Testis (tissue), 3 donors: Measurements from ENCODE around the gene PTH2. TPM values are rescaled to one million over a fixed set of nuclear protein-coding genes. Genes with fewer than 3 reads are reported as not detected.

Experiments
- DNase-seq: peaks from one replicate; pipeline ENCODE4 v3.0.0-alpha.2; 2019
- H3K27ac ChIP-seq, 2 donors: fragments of 200-600 bp; sonication (generic); one replicate each; pipeline ENCODE4 v1.5.1; 2019
- H3K27me3 ChIP-seq: fragments of 200-600 bp; sonication (generic); one replicate; pipeline ENCODE4 v1.5.1; 2019
- H3K36me3 ChIP-seq: fragments of 200-600 bp; sonication (generic); one replicate; pipeline ENCODE4 v1.5.1; 2017; ENCODE audit warnings: low read depth; ENCODE audit errors: missing control alignments
- H3K4me1 ChIP-seq: fragments of 200-600 bp; sonication (generic); one replicate; pipeline ENCODE4 v1.5.1; 2019
- H3K4me3 ChIP-seq, 2 donors: fragments of 200-600 bp; sonication (generic); one replicate each; pipeline ENCODE4 v1.5.1; 2017 to 2019
- H3K9me3 ChIP-seq: fragments of 200-600 bp; sonication (generic); one replicate; pipeline ENCODE4 v1.5.1; 2017
- CTCF ChIP-seq, 3 experiments: fragments of 450-650 bp in 2 of 3; fragments of 200-600 bp in 1 of 3; sonication (generic) in 1 of 3; IDR thresholded peaks; one replicate each; pipeline ENCODE4 v1.5.1; 2016 to 2019; ENCODE audit warnings: antibody characterized with exemption in 3 of 3, mild to moderate bottlenecking in 2 of 3, moderate library complexity in 1 of 3
- POLR2A ChIP-seq: fragments of 450-650 bp; IDR thresholded peaks from one replicate; pipeline ENCODE4 v1.6.1; 2017; ENCODE audit warnings: antibody characterized with exemption, mild to moderate bottlenecking, moderate library complexity
- WGBS, 2 donors: methylation state at CpG; one replicate each; pipeline ENCODE4 v1.1.5; 2018; 5-methylcytosine and 5-hydroxymethylcytosine counted together
- intact Hi-C: fragments of 100-400 bp; cut with DNase I; formaldehyde crosslinking; loops from one replicate; pipeline ENCODE4 v1.15.1; 2023; ENCODE audit warnings: low total_unique reads
- polyA plus RNA-seq: library from polyadenylated mRNA; stranded (reverse); fragments of 350-450 nt; fragmentation: Illumina TruSeq; extraction: RNeasy Lipid Tissue Mini Kit (QIAGEN cat#74804); gene quantifications from one replicate; pipeline ENCODE4 v1.2.3, GENCODE V29; 2014; ENCODE audit warnings: low read depth, low replicate concordance; ENCODE audit not compliant: insufficient read depth
- total RNA-seq, 2 donors: library from RNA; depleted of rRNA; stranded (reverse); fragments of >200 nt; gene quantifications; one replicate each; pipeline ENCODE4 v1.2.3, GENCODE V29; 2016

PTH2 gene
- total and polyA plus RNA-seq, 3 donors from 2014 or later, result not detected

DNA sequence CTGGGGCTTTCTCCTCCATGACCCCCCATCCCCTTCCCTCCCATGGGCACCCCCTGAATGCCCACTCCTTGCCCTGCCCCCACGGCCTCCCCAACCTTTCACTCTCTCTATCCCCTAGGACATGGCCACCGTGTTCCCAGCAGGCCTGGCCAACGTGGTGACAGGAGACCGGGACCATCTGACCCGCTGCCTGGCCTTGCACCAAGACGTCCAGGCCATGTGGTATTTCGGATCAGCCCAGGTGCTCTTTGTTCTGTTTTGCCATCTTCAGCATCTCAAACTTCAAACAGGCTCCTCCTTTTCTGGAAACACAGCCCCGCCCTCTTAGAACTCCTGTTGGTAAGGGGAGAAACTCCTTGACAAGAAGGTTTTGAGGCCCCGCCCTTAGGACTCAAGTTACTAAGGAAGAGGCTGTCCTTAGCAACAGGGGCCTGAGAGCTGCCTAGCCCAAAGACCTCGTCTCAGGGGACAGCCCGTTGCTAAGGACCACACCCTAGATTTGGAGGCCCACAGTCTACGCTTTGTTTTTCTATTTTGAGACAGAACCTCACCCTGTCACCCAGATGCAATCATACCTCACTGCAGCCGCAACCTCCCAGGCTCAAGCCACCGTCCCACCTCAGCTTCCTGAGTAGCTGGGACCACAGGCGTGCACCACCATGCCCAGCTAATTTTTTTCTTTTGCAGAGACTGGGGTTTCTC, 45.7 kb upstream of the PTH2 start:
- H3K4me1 ChIP-seq, result peaks cover 13% of the 10 kb centered on the region
- DNase-seq, result peak; percentile 90
- H3K4me3 ChIP-seq, result no peak overlapping the region
- H3K27ac ChIP-seq, result peak overlapping the region; percentile 18 to 64
- no peaks in the 10 kb centered on the region for H3K9me3 ChIP-seq
- TF ChIP-seq POLR2A, result no peak
- no peak for TF ChIP-seq CTCF (IDR thresholded peaks at IDR 0.05)
- intact Hi-C loops, result no loop called here
- H3K36me3 ChIP-seq, result no peaks in the 10 kb centered on the region
- no peaks in the 10 kb centered on the region for H3K27me3 ChIP-seq
- 60 to 63% methylated on average over 14 to 15 of the region's 15 CpGs for WGBS, 2 donors

DNA sequence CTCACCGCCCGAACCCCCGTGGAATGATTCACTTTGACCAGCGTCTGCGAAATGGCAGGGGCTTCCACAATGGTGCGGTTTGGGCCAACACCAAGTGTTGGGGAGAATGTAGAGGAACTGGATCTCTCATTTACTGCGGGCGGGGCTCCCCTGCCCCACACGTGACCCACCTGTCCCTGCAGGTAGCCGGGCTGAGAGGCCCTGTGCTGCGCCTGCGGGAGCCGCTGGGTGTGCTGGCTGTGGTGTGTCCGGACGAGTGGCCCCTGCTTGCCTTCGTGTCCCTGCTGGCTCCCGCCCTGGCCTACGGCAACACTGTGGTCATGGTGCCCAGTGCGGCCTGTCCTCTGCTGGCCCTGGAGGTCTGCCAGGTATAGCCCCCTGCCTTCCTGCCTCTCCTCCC, 45.0 kb upstream of the PTH2 start:
- intact Hi-C loops, result no loop called here
- H3K27ac ChIP-seq, result peak overlapping the region; percentile 18 to 64
- DNase-seq, result no peak
- WGBS, 2 donors, result 93 to 96% methylated on average over 6 to 19 of the region's 19 CpGs
- H3K27me3 ChIP-seq, result no peaks in the 10 kb centered on the region
- H3K4me1 ChIP-seq, result peaks cover 13% of the 10 kb centered on the region
- H3K9me3 ChIP-seq, result no peaks in the 10 kb centered on the region
- no peak overlapping the region for H3K4me3 ChIP-seq
- H3K36me3 ChIP-seq, result no peaks in the 10 kb centered on the region
- TF ChIP-seq CTCF (IDR thresholded peaks at IDR 0.05), result no peak

DNA sequence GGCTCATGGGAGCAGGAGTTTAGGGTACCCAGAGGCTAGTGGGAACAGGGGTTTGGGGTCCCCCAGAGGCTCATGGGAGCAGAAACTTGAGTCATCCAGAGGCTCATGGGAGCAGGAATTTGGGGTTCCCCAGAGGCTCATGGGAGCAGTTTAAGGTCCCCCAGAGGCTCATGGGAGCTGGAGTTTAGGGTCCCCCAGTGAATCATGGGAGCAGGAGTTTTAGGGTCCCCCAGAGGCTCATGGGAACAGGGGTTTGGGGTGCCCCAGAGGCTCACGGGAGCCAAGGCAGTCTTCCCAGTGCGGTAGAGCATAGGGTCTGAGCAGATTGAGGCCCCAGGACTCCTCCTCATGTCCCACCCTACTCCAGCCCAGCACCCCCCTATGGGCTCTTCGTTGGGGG, 42.1 kb upstream of the PTH2 start:
- Histone ChIP-seq H3K27me3 (no peaks in the 10 kb centered on the region), H3K27ac (no peak overlapping the region), H3K4me3 (no peak overlapping the region), H3K4me1 (peaks cover 13% of the 10 kb centered on the region), H3K36me3 (no peaks in the 10 kb centered on the region), H3K9me3 (no peaks in the 10 kb centered on the region)
- 100% methylated on average over 3 of the region's 3 CpGs; no CpG with 5 or more reads in 1 of the 2 donors for WGBS, 2 donors
- DNase-seq, result no peak
- intact Hi-C loops, result no loop called here
- no peak for TF ChIP-seq POLR2A
- no peak for TF ChIP-seq CTCF (IDR thresholded peaks at IDR 0.05)

- H3K27me3 ChIP-seq, result no peaks in the 10 kb centered on the region
- no peaks in the 10 kb centered on the region for H3K9me3 ChIP-seq
- no peaks in the 10 kb centered on the region for H3K36me3 ChIP-seq
- no peak for TF ChIP-seq POLR2A
- TF ChIP-seq CTCF (IDR thresholded peaks at IDR 0.05), result no peak
- WGBS, 2 donors, result 92 to 93% methylated on average over 38 to 39 of the region's 39 CpGs
- no peak for DNase-seq
- no peak overlapping the region for H3K4me3 ChIP-seq
- H3K27ac ChIP-seq, result no peak overlapping the region
- peaks cover 3% of the 10 kb centered on the region for H3K4me1 ChIP-seq
- intact Hi-C loops, result no loop called here
These were observed 40.9 kb upstream of the PTH2 start for GRCh38 chr19:49463960-49464740.
